Effector CD8-positive, alpha-beta T cell (primary cell): ENCODE results near the gene OTOL1.

ENCODE experiments used
- DNase-seq: peaks from one replicate; lab custom pipeline; 2025; lab: John Stamatoyannopoulos, UW

Gene OTOL1

GRCh38 chr3:161540594-161540993 is 44.0 kb downstream of the OTOL1 start:
- no peak for DNase-seq

GRCh38 chr3:161545824-161546223 is 49.2 kb downstream of the OTOL1 start:
- no peak for DNase-seq

- no peak for DNase-seq
Measured at GRCh38 chr3:161548301-161548700, 51.7 kb downstream of the OTOL1 start.

- no peak for DNase-seq
Measured at GRCh38 chr3:161549261-161549660, 52.7 kb downstream of the OTOL1 start.

GRCh38 chr3:161550491-161551195 is 54.0 kb downstream of the OTOL1 start:
- DNase-seq, result no peak

- no peak for DNase-seq
Measured at GRCh38 chr3:161551697-161552096, 55.1 kb downstream of the OTOL1 start.

- DNase-seq, result no peak
Measured at GRCh38 chr3:161552984-161553560, 56.5 kb downstream of the OTOL1 start.
